Central memory CD8-positive, alpha-beta T cell (primary cell): ENCODE results near the gene ARHGEF4.
A peak's percentile ranks its signal among the peaks of the same experiment; 100 is the strongest.

Experiments used
- ATAC-seq: fragments of 150-1000 bp; cut with Tn5 transposase; replicated peaks from 2 replicates; pipeline ENCODE4 v1.10.0; 2022; ENCODE audit warnings: mild to moderate bottlenecking, moderate FRiP score, moderate number of reproducible peaks; ENCODE audit not compliant: poor library complexity, severe bottlenecking; ENCODE audit errors: extremely low read depth
- DNase-seq, 2 donors: peaks; one replicate each; pipeline ENCODE4 v3.0.0; 2021; ENCODE audit warnings: low spot score in 2 of 2
- H3K27ac Mint-ChIP-seq: one replicate; pipeline ENCODE4 v1.8.0; 2022; ENCODE audit warnings: low read depth, mild to moderate bottlenecking, moderate library complexity, mixed read lengths
- H3K27me3 Mint-ChIP-seq: one replicate; pipeline ENCODE4 v1.8.0; 2022; ENCODE audit warnings: mixed read lengths
- H3K36me3 Mint-ChIP-seq: one replicate; pipeline ENCODE4 v1.8.0; 2022; ENCODE audit warnings: mild to moderate bottlenecking, moderate library complexity, mixed read lengths; ENCODE audit not compliant: insufficient read depth
- H3K4me1 Mint-ChIP-seq: one replicate; pipeline ENCODE4 v1.8.0; 2022; ENCODE audit warnings: mixed read lengths
- H3K4me3 Mint-ChIP-seq: one replicate; pipeline ENCODE4 v1.8.0; 2022; ENCODE audit warnings: mild to moderate bottlenecking, moderate library complexity, mixed read lengths
- H3K9me3 Mint-ChIP-seq: one replicate; pipeline ENCODE4 v1.8.0; 2022; ENCODE audit warnings: mixed read lengths

ARHGEF4 gene

GRCh38 chr2:130836501-130837174, at the start of gene ARHGEF4:
Gene ARHGEF4 (plus strand): TSS chr2:130836914. CDS start chr2:130836954, 40 bp downstream.
- Mint-ChIP-seq H3K27ac (no peak within 1 kb of the TSS), H3K27me3 (peaks cover 60% of the 10 kb centered on the region)

GRCh38 chr2:130787841-130788240, 48.9 kb upstream of the ARHGEF4 start:
- no peak overlapping the region for H3K27ac Mint-ChIP-seq
- peaks cover 26% of the 10 kb centered on the region for H3K27me3 Mint-ChIP-seq
- no peak for DNase-seq
- ATAC-seq: no peak
- no peak overlapping the region for H3K4me3 Mint-ChIP-seq
- no peaks in the 10 kb centered on the region for H3K36me3 Mint-ChIP-seq
- H3K4me1 Mint-ChIP-seq: no peaks in the 10 kb centered on the region
- no peaks in the 10 kb centered on the region for H3K9me3 Mint-ChIP-seq

More at GRCh38 chr2:130836501-130837174, at the start of gene ARHGEF4:
- Mint-ChIP-seq H3K4me3 (peak within 1 kb of the TSS; percentile 54), H3K4me1 (no peaks in the 10 kb centered on the region), H3K9me3 (no peaks in the 10 kb centered on the region), H3K36me3 (peaks cover 5% of the 10 kb centered on the region)
- ATAC-seq: no peak
- DNase-seq: no peak

DNA sequence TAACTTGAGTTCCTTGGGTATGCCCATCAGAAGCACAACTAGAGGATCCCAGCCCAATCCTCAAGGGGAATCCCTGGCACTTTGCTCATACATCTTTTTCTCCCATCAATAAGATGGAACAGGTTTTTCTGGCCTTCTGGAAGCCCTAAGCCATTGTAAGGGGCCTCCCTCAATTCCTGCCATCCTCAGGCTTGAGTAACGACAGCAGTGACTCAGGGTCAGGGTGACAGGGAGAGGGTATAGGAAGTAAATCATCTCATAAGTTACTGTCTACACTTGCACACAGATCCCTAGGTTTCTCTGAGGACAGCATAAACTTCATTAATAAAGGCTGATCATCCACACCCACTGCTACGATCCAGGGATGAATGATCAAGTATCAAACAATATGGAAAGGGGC, 46.4 kb upstream of the ARHGEF4 start:
- Mint-ChIP-seq H3K4me3 (no peak overlapping the region), H3K9me3 (no peaks in the 10 kb centered on the region), H3K27ac (no peak overlapping the region), H3K36me3 (no peaks in the 10 kb centered on the region), H3K27me3 (peaks cover 11% of the 10 kb centered on the region), H3K4me1 (no peaks in the 10 kb centered on the region)
- DNase-seq: no peak
- ATAC-seq: no peak

GRCh38 chr2:130790804-130791616, 45.7 kb upstream of the ARHGEF4 start:
- Mint-ChIP-seq H3K9me3 (no peaks in the 10 kb centered on the region), H3K4me1 (no peaks in the 10 kb centered on the region), H3K4me3 (no peak overlapping the region), H3K27ac (no peak overlapping the region), H3K36me3 (no peaks in the 10 kb centered on the region), H3K27me3 (peaks cover 11% of the 10 kb centered on the region)
- DNase-seq: no peak
- ATAC-seq: no peak

DNA sequence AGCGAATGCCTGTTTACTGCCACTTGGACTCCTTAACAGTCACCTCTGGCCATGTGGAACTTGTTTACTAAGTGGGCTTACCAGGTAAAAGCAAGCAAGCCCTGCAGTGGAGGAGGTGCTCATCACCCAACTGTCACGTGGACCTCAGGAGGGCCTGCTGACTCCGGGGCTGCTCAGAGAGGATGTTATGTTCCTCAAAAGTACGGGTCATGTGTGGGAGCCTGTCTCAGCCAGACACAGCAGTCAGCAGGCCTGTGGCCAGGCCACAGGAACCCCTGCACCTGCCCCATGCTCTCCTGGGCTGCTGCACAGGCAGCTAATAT, 45.1 kb upstream of the ARHGEF4 start:
- no peak overlapping the region for H3K4me3 Mint-ChIP-seq
- H3K27me3 Mint-ChIP-seq: peaks cover 11% of the 10 kb centered on the region
- H3K4me1 Mint-ChIP-seq: peaks cover 4% of the 10 kb centered on the region
- H3K27ac Mint-ChIP-seq: no peak overlapping the region
- H3K36me3 Mint-ChIP-seq: no peaks in the 10 kb centered on the region
- ATAC-seq (no peak), DNase-seq (no peak)
- no peaks in the 10 kb centered on the region for H3K9me3 Mint-ChIP-seq

- peaks cover 4% of the 10 kb centered on the region for H3K4me1 Mint-ChIP-seq
- DNase-seq (no peak), ATAC-seq (no peak)
- H3K27ac Mint-ChIP-seq: no peak overlapping the region
- no peaks in the 10 kb centered on the region for H3K9me3 Mint-ChIP-seq
- H3K4me3 Mint-ChIP-seq: no peak overlapping the region
- H3K36me3 Mint-ChIP-seq: peaks cover 2% of the 10 kb centered on the region
- H3K27me3 Mint-ChIP-seq: no peaks in the 10 kb centered on the region
Measured at GRCh38 chr2:130795431-130795830, 41.3 kb upstream of the ARHGEF4 start.

DNA sequence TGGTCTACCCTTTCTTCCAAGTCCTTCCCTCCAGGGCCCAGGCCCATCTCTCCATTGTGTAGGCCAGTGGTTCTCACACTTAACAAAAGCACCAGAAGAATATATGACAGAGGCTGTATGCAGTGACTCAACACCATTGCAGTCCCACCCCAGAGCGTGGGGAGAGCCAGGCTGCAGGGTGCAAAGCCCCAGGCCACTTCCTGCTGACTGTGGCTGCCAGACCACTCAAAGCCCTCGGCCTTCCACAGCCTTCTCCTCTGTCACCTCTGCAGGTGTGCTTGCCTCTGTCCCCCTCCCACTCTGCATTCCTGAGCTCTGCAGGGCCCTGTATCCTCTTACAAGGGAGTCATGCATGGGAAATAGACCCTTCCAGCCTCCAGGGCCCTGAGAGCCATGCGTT, 40.4 kb upstream of the ARHGEF4 start:
- Mint-ChIP-seq H3K4me3 (no peak overlapping the region), H3K27me3 (no peaks in the 10 kb centered on the region), H3K4me1 (peaks cover 4% of the 10 kb centered on the region), H3K27ac (no peak overlapping the region), H3K36me3 (peaks cover 2% of the 10 kb centered on the region), H3K9me3 (no peaks in the 10 kb centered on the region)
- ATAC-seq (no peak), DNase-seq (no peak)

- Mint-ChIP-seq H3K36me3 (peaks cover 2% of the 10 kb centered on the region), H3K27ac (no peak overlapping the region), H3K27me3 (no peaks in the 10 kb centered on the region), H3K4me1 (peaks cover 4% of the 10 kb centered on the region), H3K9me3 (no peaks in the 10 kb centered on the region), H3K4me3 (peak overlapping the region; percentile 67)
- DNase-seq (peak; percentile 80 to 90), ATAC-seq (peak; percentile 93)
Measured at GRCh38 chr2:130797493-130798435, 39.0 kb upstream of the ARHGEF4 start.

GRCh38 chr2:130798472-130799218, 38.1 kb upstream of the ARHGEF4 start:
- peaks cover 2% of the 10 kb centered on the region for H3K36me3 Mint-ChIP-seq
- H3K27me3 Mint-ChIP-seq: no peaks in the 10 kb centered on the region
- H3K4me1 Mint-ChIP-seq: peaks cover 4% of the 10 kb centered on the region
- DNase-seq (no peak), ATAC-seq (no peak)
- peak overlapping the region; percentile 67 for H3K4me3 Mint-ChIP-seq
- no peak overlapping the region for H3K27ac Mint-ChIP-seq
- no peaks in the 10 kb centered on the region for H3K9me3 Mint-ChIP-seq

DNA sequence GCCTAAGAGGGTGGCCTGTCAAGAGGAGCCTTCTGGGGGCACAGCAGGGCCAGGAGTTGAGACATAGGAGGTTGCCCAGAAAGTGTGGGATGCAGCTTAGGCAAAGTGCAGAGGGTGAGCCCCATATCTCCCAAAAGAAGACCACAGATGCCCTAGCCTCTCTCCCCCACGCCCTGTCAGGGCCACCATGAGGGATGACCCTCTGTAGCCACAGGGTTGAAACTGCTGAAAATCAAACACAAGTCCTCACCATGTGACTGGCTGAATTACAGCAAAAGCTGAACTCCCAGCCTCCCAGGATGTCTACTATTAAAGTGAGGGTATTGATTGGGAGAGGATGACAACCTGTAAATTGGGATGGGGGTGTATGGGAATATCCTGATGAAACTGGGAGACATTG, 37.4 kb upstream of the ARHGEF4 start:
- peaks cover 2% of the 10 kb centered on the region for H3K36me3 Mint-ChIP-seq
- ATAC-seq: no peak
- peak overlapping the region; percentile 27 for H3K4me3 Mint-ChIP-seq
- no peak overlapping the region for H3K27ac Mint-ChIP-seq
- H3K27me3 Mint-ChIP-seq: no peaks in the 10 kb centered on the region
- no peaks in the 10 kb centered on the region for H3K9me3 Mint-ChIP-seq
- no peak for DNase-seq
- peaks cover 4% of the 10 kb centered on the region for H3K4me1 Mint-ChIP-seq

GRCh38 chr2:130805613-130806012, 31.1 kb upstream of the ARHGEF4 start:
- Mint-ChIP-seq H3K36me3 (no peaks in the 10 kb centered on the region), H3K9me3 (no peaks in the 10 kb centered on the region), H3K27ac (peak overlapping the region; percentile 30), H3K4me1 (peaks cover 13% of the 10 kb centered on the region), H3K4me3 (no peak overlapping the region), H3K27me3 (peaks cover 17% of the 10 kb centered on the region)
- DNase-seq (no peak), ATAC-seq (no peak)

DNA sequence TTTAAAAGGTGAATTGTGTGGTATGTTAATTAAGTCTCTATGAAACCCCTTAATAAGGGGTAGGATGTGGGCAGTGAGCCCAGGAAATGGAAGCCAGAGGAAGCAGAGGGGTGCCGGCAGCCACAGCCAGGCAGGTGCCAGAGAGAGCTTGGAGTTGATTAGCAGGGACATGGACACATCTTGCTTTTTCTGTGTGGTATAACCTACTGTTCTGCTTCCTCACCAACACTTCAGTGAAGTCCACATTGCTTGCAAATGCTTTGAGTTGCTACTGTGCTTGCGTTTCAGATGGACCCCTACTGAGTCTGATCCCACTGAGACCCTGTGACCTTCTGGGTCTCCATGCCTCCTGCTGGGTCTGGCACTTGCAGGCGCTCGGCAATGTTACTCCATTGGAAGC, 30.3 kb upstream of the ARHGEF4 start:
- ATAC-seq: peak; percentile 72

More for the DNA sequence above, 30.3 kb upstream of the ARHGEF4 start:
- Mint-ChIP-seq H3K27ac (peak overlapping the region; percentile 30), H3K9me3 (no peaks in the 10 kb centered on the region), H3K27me3 (peaks cover 20% of the 10 kb centered on the region), H3K4me1 (peaks cover 13% of the 10 kb centered on the region), H3K36me3 (no peaks in the 10 kb centered on the region), H3K4me3 (no peak overlapping the region)
- no peak for DNase-seq
